G401 (cell line): ENCODE data around the gene FETUB. TPM values are rescaled to one million over a fixed set of nuclear protein-coding genes. Genes with fewer than 3 reads are reported as not detected.

Experiments used
- DNase-seq: peaks from one replicate; pipeline ENCODE4 v3.0.0-alpha.2; 2015; ENCODE audit warnings: low spot score
- in situ Hi-C: cut with HindIII; loops from 2 replicates; pipeline ENCODE4 v1.10.0; 2016; ENCODE audit warnings: low sequenced_read_pairs, mixed read lengths
- total RNA-seq: library from RNA; depleted of rRNA; stranded (reverse); fragments of >200 nt; shearing (Covaris generic); gene quantifications from 2 replicates; pipeline ENCODE4 v1.2.3, GENCODE V29; 2014

The FETUB gene
- total RNA-seq, 1 experiment from 2014 or later: not detected

GRCh38 chr3:186612721-186613636 lies 27.2 kb upstream of the FETUB start, which contains the start of gene AHSG:
Gene AHSG, plus strand, starts transcription at chr3:186613060. Its CDS starts 82 bp downstream, at chr3:186613142.
- no peak for DNase-seq
- in situ Hi-C loops: no loop called here

GRCh38 chr3:186613637-186614265 lies 26.4 kb upstream of the FETUB start:
- no peak for DNase-seq
- in situ Hi-C loops: no loop called here

- in situ Hi-C loops: no loop called here
- no peak for DNase-seq
Observed at GRCh38 chr3:186614266-186614596, 26.0 kb upstream of the FETUB start.

GRCh38 chr3:186614597-186615483 lies 25.4 kb upstream of the FETUB start:
- peak; percentile 83 for DNase-seq
- in situ Hi-C loops: no loop called here

DNA sequence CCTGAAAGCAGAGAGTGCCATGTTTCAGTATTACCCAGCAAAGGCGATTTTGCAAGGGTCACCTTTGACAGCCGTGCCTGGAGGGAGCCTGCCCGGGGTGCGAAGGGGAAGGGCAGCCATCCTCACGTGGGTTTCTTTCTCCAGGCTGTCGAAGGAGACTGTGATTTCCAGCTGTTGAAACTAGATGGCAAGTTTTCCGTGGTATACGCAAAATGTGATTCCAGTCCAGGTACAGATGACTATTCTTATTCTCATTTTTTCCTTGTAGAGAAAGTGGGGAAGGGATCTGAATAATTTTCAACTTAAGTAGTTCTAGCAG lies 23.9 kb upstream of the FETUB start:
- no peak for DNase-seq
- in situ Hi-C loops: no loop called here

GRCh38 chr3:186617036-186617946 lies 22.9 kb upstream of the FETUB start:
- in situ Hi-C loops: no loop called here

DNA sequence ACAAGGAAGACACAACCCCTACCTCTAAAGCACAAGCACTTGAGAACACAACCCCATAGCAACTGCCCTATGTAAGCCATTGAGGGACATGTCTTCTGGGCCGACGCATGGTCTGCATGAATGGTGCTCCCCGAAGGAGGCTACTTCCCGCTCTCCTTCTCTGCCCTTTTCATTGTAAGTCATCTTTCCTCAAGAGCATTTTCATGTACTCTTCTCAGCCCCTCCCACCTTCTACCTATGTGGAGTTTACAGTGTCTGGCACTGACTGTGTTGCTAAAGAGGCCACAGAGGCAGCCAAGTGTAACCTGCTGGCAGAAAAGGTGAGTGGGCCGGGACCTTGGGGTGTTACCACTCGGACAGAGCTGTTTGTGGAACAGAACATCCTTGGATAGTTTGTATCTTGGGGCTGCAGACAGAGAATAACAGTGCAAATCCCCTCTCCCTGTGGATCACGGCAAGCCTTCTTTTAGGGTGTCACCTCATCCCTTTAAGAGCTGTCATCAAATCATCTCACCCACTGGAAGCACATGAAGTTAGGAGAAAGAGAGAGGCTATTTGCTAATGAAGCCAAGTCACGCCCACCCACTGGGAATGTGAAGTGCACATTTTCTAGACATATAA lies 21.8 kb upstream of the FETUB start:
- no peak for DNase-seq
- in situ Hi-C loops: no loop called here

More at GRCh38 chr3:186617036-186617946, 22.9 kb upstream of the FETUB start:
- peak; percentile 67 for DNase-seq

GRCh38 chr3:186619787-186620212 lies 20.4 kb upstream of the FETUB start:
- DNase-seq: no peak
- in situ Hi-C loops: no loop called here

DNA sequence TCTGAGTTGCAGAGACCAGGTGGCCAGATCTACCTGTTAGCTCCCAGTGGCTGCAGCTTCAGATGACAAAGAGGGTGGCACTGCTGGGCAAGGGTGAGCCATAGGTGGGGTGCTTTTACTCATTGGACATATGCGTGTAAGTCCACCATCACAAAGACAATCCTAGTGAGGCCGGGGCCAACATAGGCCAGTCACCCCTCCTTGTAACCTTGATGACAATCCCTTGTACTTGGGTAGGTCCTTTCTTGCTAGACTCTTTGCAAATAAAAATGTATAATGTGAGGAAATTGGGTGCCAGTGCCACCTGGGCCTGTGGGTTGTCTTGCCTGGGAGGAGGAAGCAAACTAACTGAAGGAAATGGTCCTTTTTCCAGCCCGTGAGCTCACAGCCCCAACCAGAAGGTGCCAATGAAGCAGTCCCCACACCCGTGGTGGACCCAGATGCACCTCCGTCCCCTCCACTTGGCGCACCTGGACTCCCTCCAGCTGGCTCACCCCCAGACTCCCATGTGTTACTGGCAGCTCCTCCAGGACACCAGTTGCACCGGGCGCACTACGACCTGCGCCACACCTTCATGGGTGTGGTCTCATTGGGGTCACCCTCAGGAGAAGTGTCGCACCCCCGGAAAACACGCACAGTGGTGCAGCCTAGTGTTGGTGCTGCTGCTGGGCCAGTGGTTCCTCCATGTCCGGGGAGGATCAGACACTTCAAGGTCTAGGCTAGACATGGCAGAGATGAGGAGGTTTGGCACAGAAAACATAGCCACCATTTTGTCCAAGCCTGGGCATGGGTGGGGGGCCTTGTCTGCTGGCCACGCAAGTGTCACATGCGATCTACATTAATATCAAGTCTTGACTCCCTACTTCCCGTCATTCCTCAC lies 19.7 kb upstream of the FETUB start:
- DNase-seq: no peak
- in situ Hi-C loops: no loop called here

DNA sequence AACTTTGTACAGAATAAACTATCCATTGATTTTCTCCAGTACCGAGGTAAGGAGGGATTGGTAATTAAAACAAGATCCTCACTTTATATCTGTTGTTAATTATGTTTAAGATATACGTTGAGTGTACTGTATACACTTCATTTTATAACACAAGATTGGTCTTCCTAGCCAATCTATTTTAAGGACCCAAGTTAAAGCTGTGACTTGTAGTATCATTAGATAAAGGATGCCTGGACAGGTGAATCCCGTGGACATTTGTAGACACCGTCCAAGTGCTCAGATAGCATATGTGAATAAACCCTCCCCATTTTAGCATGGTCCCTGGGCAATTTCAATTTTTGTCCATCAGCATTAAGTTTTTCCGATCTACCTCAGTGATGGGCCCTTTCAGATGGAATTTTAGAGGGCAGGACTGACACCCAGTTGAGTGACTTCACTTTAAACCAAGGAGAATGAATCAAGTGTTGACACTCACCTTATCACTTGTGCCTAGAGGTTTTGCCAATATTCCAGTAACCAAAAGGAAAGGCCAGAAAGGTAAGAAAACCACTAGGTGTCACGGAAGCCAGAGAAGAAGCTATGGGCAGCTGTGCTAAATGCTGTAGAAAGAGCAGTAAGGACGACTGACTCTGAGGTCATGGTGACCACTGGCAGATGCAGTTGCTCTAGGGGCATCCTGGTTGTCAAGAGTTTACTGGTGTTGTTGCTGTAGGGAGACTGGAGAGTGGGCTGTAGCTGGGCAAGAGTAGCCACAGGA lies 18.1 kb upstream of the FETUB start:
- no peak for DNase-seq
- in situ Hi-C loops: no loop called here

DNA sequence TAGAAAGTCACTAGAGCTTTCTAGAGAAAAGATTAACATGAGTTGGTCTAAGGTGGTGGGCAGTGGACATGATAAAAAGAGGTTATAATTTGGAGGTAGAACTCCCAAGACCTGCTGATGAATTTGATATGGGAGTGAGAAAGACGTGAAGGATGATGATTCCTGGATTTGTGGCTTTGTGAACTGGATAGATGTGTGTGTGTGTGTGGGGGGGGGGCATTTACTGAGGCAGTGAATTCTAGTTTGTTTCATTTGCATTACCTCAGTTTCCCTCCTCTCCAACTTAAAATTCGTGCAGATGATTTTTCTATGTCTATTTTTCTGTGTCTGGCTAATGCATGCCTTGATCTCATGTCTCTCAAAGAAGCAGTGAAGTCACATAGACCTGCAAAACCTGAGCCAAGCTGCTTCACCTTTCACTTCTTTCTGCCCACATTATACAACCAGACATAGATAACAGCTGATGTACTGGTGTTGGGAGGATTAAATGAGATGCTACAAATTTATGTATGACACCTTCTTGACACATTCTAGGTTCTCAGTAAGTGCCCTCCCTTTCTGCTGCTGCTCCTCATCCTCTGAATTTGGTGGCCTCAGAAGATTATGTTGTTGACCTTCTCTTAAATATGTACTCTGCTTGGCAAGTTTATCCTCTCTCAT lies 17.4 kb upstream of the FETUB start:
- no peak for DNase-seq
- in situ Hi-C loops: no loop called here

DNA sequence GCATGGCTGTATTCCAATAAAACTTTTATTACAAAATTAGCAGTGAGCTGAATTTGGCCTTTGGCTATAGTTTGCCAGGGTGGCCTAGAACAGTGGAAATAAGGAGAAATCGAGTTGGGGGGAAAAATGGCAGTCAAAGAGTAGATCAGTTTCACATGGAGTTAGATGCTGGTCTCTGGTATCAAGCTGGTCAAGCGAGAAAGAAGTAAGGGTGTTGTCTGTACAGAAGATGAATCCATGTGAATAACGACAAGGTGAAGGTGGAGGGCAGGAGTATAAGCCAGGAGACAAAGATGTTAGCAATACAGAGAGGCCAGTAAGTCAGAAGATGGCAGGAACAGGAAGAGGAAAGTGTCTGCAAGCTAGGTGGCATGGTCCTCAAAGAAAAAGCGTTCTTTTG lies 15.6 kb upstream of the FETUB start:
- in situ Hi-C loops: no loop called here

GRCh38 chr3:186625600-186626042 lies 14.6 kb upstream of the FETUB start:
- DNase-seq: no peak
- in situ Hi-C loops: no loop called here

More for the DNA sequence above, 15.6 kb upstream of the FETUB start:
- no peak for DNase-seq

- no peak for DNase-seq
- in situ Hi-C loops: no loop called here
Observed at GRCh38 chr3:186626254-186626847, 13.8 kb upstream of the FETUB start.

DNA sequence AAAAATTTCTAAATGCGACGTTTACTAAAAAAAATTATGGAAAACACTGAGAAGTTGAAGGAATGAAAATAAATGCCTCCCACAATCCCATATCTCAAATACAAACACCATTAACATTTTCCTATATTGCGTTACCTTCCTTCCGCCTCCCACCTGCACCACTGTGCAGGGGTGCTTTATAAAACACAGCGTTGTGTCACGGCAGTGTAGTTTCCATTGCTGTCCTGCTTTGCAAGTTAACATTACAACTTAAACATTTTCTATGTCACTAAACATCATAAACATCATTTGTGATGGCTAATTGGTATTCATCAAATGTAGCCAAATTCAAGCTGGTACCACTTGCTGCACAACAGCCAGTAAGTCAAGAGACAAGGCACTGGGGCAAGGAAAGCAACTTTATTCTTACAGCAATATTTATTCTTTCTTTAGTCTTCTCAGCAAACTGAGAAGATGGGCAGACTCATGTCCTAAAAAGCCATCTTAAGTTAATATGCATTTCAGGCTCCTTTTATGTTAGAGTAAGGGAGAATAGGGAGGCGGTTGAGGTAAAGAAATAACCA lies 12.3 kb upstream of the FETUB start:
- in situ Hi-C loops: no loop called here
- no peak for DNase-seq

- in situ Hi-C loops: no loop called here
- DNase-seq: no peak
Observed at GRCh38 chr3:186628756-186629155, 11.4 kb upstream of the FETUB start.
